ENCODE results near the gene TMEM164. TPM values are rescaled to one million over a fixed set of nuclear protein-coding genes. Genes with fewer than 3 reads are reported as not detected.

Gene TMEM164
- polyA plus RNA-seq, 2 donors = 7.1 to 11.9 TPM

DNA sequence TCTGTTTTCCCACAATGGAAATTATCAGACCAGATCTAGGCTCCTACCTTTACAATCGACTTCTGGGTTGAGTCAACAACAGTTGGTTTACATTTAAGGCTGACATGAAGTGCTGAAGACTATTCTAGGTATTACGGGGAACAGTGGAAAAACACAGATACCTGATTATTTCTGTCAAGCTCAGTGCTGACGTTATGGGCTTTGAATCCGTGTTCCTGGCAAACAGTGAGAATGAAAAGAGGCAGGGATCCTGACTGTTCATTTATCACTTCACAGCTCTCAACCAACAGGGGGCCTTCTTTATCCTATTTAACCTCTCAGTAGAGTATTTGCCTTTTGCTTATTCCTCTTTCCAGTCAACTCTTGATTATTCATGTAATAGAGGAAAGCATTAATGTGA is 43.1 kb downstream of the TMEM164 start:
- H3K27me3 ChIP-seq (ENCODE audit: control insufficient read depth in 1 of 2, insufficient read depth in 2 of 2, low read length in 2 of 2) = no peaks in the 10 kb centered on the region
- no peaks in the 10 kb centered on the region for H3K36me3 ChIP-seq (ENCODE audit: control insufficient read depth in 2 of 2, insufficient read depth in 2 of 2, low read length in 1 of 2)
- no peaks in the 10 kb centered on the region for H3K4me1 ChIP-seq (ENCODE audit: control insufficient read depth in 2 of 2, insufficient read depth in 2 of 2, low read length in 1 of 2)
- H3K27ac ChIP-seq (ENCODE audit: low read depth in 2 of 2, low read length in 1 of 2) = no peak overlapping the region
- H3K4me3 ChIP-seq (ENCODE audit: low read depth in 1 of 2, low read length in 2 of 2) = no peak overlapping the region
- H3K9me3 ChIP-seq (ENCODE audit: control insufficient read depth in 2 of 2, insufficient read depth in 1 of 2, low read depth in 1 of 2, low read length in 1 of 2) = no peaks in the 10 kb centered on the region
- WGBS, 2 donors = 47 to 50% methylated on average over 4 of the region's 4 CpGs

DNA sequence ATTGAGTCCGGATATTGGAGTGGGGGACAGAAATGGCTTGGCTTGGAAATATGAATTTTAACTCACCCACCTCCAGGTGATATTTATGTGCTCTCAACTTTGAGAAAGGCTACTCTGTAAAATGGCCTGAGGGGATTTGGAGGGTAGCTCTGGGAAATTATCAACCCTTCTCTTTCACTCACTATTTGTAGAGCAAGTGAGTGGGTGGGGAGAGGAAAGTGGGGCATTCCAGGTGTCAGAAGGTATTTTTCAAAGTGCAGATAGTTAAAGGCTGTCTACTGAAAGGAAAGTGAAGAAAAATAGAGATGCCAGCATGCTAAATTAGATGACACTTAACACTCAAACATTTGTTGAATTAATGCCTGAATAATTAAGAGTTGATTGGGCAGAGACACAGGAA is 44.1 kb downstream of the TMEM164 start:
- no peaks in the 10 kb centered on the region for H3K27me3 ChIP-seq (ENCODE audit: control insufficient read depth in 1 of 2, insufficient read depth in 2 of 2, low read length in 2 of 2)
- 93 to 95% methylated on average over 1 of the region's 1 CpG for WGBS, 2 donors
- no peaks in the 10 kb centered on the region for H3K36me3 ChIP-seq (ENCODE audit: control insufficient read depth in 2 of 2, insufficient read depth in 2 of 2, low read length in 1 of 2)
- no peak overlapping the region for H3K4me3 ChIP-seq (ENCODE audit: low read depth in 1 of 2, low read length in 2 of 2)
- no peaks in the 10 kb centered on the region for H3K9me3 ChIP-seq (ENCODE audit: control insufficient read depth in 2 of 2, insufficient read depth in 1 of 2, low read depth in 1 of 2, low read length in 1 of 2)
- H3K27ac ChIP-seq (ENCODE audit: low read depth in 2 of 2, low read length in 1 of 2) = no peak overlapping the region
- no peaks in the 10 kb centered on the region for H3K4me1 ChIP-seq (ENCODE audit: control insufficient read depth in 2 of 2, insufficient read depth in 2 of 2, low read length in 1 of 2)

- Histone ChIP-seq H3K4me3 (ENCODE audit: low read depth in 1 of 2, low read length in 2 of 2) (no peak overlapping the region), H3K27ac (ENCODE audit: low read depth in 2 of 2, low read length in 1 of 2) (no peak overlapping the region), H3K27me3 (ENCODE audit: control insufficient read depth in 1 of 2, insufficient read depth in 2 of 2, low read length in 2 of 2) (peaks cover 0 to 3% of the 10 kb centered on the region in 2 donors), H3K36me3 (ENCODE audit: control insufficient read depth in 2 of 2, insufficient read depth in 2 of 2, low read length in 1 of 2) (no peaks in the 10 kb centered on the region), H3K9me3 (ENCODE audit: control insufficient read depth in 2 of 2, insufficient read depth in 1 of 2, low read depth in 1 of 2, low read length in 1 of 2) (no peaks in the 10 kb centered on the region), H3K4me1 (ENCODE audit: control insufficient read depth in 2 of 2, insufficient read depth in 2 of 2, low read length in 1 of 2) (no peaks in the 10 kb centered on the region)
- WGBS, 2 donors = 43 to 50% methylated on average over 1 of the region's 1 CpG
Measured at GRCh38 chrX:110049096-110049495, 46.2 kb downstream of the TMEM164 start.

- no peaks in the 10 kb centered on the region for H3K9me3 ChIP-seq (ENCODE audit: control insufficient read depth in 2 of 2, insufficient read depth in 1 of 2, low read depth in 1 of 2, low read length in 1 of 2)
- no peaks in the 10 kb centered on the region for H3K36me3 ChIP-seq (ENCODE audit: control insufficient read depth in 2 of 2, insufficient read depth in 2 of 2, low read length in 1 of 2)
- 79 to 93% methylated on average over 2 of the region's 2 CpGs for WGBS, 2 donors
- no peaks in the 10 kb centered on the region for H3K4me1 ChIP-seq (ENCODE audit: control insufficient read depth in 2 of 2, insufficient read depth in 2 of 2, low read length in 1 of 2)
- H3K27ac ChIP-seq (ENCODE audit: low read depth in 2 of 2, low read length in 1 of 2) = no peak overlapping the region
- H3K27me3 ChIP-seq (ENCODE audit: control insufficient read depth in 1 of 2, insufficient read depth in 2 of 2, low read length in 2 of 2) = peaks cover 0 to 3% of the 10 kb centered on the region in 2 donors
- no peak overlapping the region for H3K4me3 ChIP-seq (ENCODE audit: low read depth in 1 of 2, low read length in 2 of 2)
Measured at GRCh38 chrX:110050386-110050785, 47.5 kb downstream of the TMEM164 start.

DNA sequence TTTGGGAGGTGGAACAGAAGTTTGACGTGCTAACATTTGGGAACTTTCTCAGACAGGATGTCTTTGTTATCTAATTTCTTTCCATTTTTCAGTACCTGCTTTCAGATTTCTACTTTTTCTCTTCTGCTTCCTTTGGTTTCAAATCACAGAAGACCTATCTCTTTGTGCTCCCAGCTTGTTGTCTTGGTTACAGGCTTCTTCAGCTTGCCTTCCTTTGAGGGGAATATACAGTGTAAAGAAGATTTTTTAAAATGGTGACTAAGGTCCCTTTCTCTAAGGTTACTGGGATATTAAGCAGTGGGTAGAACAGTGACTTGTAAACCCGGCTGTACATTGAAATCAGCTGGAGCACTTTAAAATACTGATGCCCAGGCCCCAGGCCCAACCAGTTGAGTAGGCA is 48.0 kb downstream of the TMEM164 start:
- Histone ChIP-seq H3K27me3 (ENCODE audit: control insufficient read depth in 1 of 2, insufficient read depth in 2 of 2, low read length in 2 of 2) (peaks cover 0 to 3% of the 10 kb centered on the region in 2 donors), H3K4me1 (ENCODE audit: control insufficient read depth in 2 of 2, insufficient read depth in 2 of 2, low read length in 1 of 2) (no peaks in the 10 kb centered on the region), H3K9me3 (ENCODE audit: control insufficient read depth in 2 of 2, insufficient read depth in 1 of 2, low read depth in 1 of 2, low read length in 1 of 2) (no peaks in the 10 kb centered on the region), H3K4me3 (ENCODE audit: low read depth in 1 of 2, low read length in 2 of 2) (no peak overlapping the region), H3K27ac (ENCODE audit: low read depth in 2 of 2, low read length in 1 of 2) (no peak overlapping the region), H3K36me3 (ENCODE audit: control insufficient read depth in 2 of 2, insufficient read depth in 2 of 2, low read length in 1 of 2) (no peaks in the 10 kb centered on the region)
- WGBS, 2 donors = 64 to 94% methylated on average over 2 of the region's 2 CpGs

GRCh38 chrX:110051559-110051958 is 48.6 kb downstream of the TMEM164 start:
- no peak overlapping the region for H3K4me3 ChIP-seq (ENCODE audit: low read depth in 1 of 2, low read length in 2 of 2)
- H3K27me3 ChIP-seq (ENCODE audit: control insufficient read depth in 1 of 2, insufficient read depth in 2 of 2, low read length in 2 of 2) = peaks cover 0 to 3% of the 10 kb centered on the region in 2 donors
- WGBS, 2 donors = 76 to 97% methylated on average over 2 of the region's 2 CpGs
- H3K36me3 ChIP-seq (ENCODE audit: control insufficient read depth in 2 of 2, insufficient read depth in 2 of 2, low read length in 1 of 2) = no peaks in the 10 kb centered on the region
- H3K9me3 ChIP-seq (ENCODE audit: control insufficient read depth in 2 of 2, insufficient read depth in 1 of 2, low read depth in 1 of 2, low read length in 1 of 2) = no peaks in the 10 kb centered on the region
- H3K27ac ChIP-seq (ENCODE audit: low read depth in 2 of 2, low read length in 1 of 2) = no peak overlapping the region
- no peaks in the 10 kb centered on the region for H3K4me1 ChIP-seq (ENCODE audit: control insufficient read depth in 2 of 2, insufficient read depth in 2 of 2, low read length in 1 of 2)

DNA sequence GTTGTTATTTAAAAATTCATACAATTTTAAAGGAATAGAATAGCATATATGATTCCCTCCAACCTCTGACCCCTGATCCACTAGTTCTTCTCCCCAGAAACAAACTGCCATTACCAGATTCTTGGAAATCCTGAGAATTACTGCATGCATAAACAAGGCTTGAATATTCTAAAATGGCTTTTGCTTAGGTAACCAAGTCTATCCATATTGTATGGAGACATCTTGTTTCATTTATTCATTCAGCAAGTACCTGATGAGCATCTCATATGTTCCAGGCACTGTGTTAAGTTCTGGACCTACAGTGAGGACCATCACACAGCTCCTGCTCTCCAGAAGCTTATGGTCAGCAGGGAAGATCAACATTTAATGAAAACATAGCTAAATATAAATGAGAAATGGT is 49.4 kb downstream of the TMEM164 start:
- Histone ChIP-seq H3K27ac (ENCODE audit: low read depth in 2 of 2, low read length in 1 of 2) (no peak overlapping the region), H3K4me1 (ENCODE audit: control insufficient read depth in 2 of 2, insufficient read depth in 2 of 2, low read length in 1 of 2) (no peaks in the 10 kb centered on the region), H3K36me3 (ENCODE audit: control insufficient read depth in 2 of 2, insufficient read depth in 2 of 2, low read length in 1 of 2) (no peaks in the 10 kb centered on the region), H3K9me3 (ENCODE audit: control insufficient read depth in 2 of 2, insufficient read depth in 1 of 2, low read depth in 1 of 2, low read length in 1 of 2) (no peaks in the 10 kb centered on the region), H3K27me3 (ENCODE audit: control insufficient read depth in 1 of 2, insufficient read depth in 2 of 2, low read length in 2 of 2) (peaks cover 0 to 3% of the 10 kb centered on the region in 2 donors), H3K4me3 (ENCODE audit: low read depth in 1 of 2, low read length in 2 of 2) (no peak overlapping the region)

DNA sequence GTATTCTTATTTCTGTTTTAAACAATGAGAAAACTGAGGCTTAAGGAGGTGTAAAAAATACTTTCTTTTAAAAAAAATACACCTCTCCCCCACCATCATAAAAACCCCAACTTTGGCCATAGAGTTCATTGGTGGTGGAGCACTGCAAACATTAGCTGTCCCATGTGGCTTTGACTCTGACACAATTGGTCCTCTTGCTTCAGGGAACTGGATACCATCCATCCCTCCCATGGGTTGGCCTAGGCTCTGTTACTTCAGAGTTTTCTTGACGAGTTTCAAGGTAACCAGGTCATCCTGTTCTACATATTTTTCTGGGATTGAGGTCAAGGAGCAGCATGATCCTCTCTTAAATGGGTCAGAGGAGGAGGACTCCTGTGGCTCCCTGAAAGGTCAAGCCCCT is 50.5 kb downstream of the TMEM164 start:
- no peaks in the 10 kb centered on the region for H3K36me3 ChIP-seq (ENCODE audit: control insufficient read depth in 2 of 2, insufficient read depth in 2 of 2, low read length in 1 of 2)
- H3K9me3 ChIP-seq (ENCODE audit: control insufficient read depth in 2 of 2, insufficient read depth in 1 of 2, low read depth in 1 of 2, low read length in 1 of 2) = no peaks in the 10 kb centered on the region
- H3K27me3 ChIP-seq (ENCODE audit: control insufficient read depth in 1 of 2, insufficient read depth in 2 of 2, low read length in 2 of 2) = peaks cover 0 to 3% of the 10 kb centered on the region in 2 donors
- H3K27ac ChIP-seq (ENCODE audit: low read depth in 2 of 2, low read length in 1 of 2) = no peak overlapping the region
- H3K4me3 ChIP-seq (ENCODE audit: low read depth in 1 of 2, low read length in 2 of 2) = no peak overlapping the region
- 58 to 87% methylated on average over 1 of the region's 1 CpG for WGBS, 2 donors
- H3K4me1 ChIP-seq (ENCODE audit: control insufficient read depth in 2 of 2, insufficient read depth in 2 of 2, low read length in 1 of 2) = no peaks in the 10 kb centered on the region

GRCh38 chrX:110055616-110056015 is 52.7 kb downstream of the TMEM164 start:
- Histone ChIP-seq H3K27me3 (ENCODE audit: control insufficient read depth in 1 of 2, insufficient read depth in 2 of 2, low read length in 2 of 2) (peaks cover 0 to 3% of the 10 kb centered on the region in 2 donors), H3K9me3 (ENCODE audit: control insufficient read depth in 2 of 2, insufficient read depth in 1 of 2, low read depth in 1 of 2, low read length in 1 of 2) (no peaks in the 10 kb centered on the region), H3K27ac (ENCODE audit: low read depth in 2 of 2, low read length in 1 of 2) (no peak overlapping the region), H3K4me3 (ENCODE audit: low read depth in 1 of 2, low read length in 2 of 2) (no peak overlapping the region), H3K4me1 (ENCODE audit: control insufficient read depth in 2 of 2, insufficient read depth in 2 of 2, low read length in 1 of 2) (no peaks in the 10 kb centered on the region), H3K36me3 (ENCODE audit: control insufficient read depth in 2 of 2, insufficient read depth in 2 of 2, low read length in 1 of 2) (no peaks in the 10 kb centered on the region)
- 87 to 97% methylated on average over 4 of the region's 4 CpGs for WGBS, 2 donors

DNA sequence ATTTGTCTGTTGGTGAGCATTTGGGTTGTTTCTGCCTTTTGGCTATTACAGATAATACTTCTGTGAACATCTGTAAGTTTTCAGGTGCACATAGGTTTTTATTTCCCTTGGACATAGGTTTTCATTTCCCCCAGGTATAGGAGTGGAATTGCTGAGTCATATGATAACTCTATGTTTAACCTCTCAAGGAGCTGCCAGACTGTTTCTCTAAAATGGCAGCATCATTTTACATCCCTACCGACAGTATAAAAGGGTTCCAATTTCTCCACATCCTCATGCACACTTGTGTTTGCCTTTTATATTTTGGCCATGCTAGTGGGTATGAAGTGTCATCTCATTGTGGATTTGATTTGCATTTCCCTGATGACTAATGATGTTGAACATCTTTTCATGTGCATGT is 53.5 kb downstream of the TMEM164 start:
- H3K27me3 ChIP-seq (ENCODE audit: control insufficient read depth in 1 of 2, insufficient read depth in 2 of 2, low read length in 2 of 2) = peaks cover 0 to 3% of the 10 kb centered on the region in 2 donors
- no peaks in the 10 kb centered on the region for H3K9me3 ChIP-seq (ENCODE audit: control insufficient read depth in 2 of 2, insufficient read depth in 1 of 2, low read depth in 1 of 2, low read length in 1 of 2)
- no peak overlapping the region for H3K27ac ChIP-seq (ENCODE audit: low read depth in 2 of 2, low read length in 1 of 2)
- 59 to 83% methylated on average over 1 of the region's 1 CpG for WGBS, 2 donors
- no peaks in the 10 kb centered on the region for H3K36me3 ChIP-seq (ENCODE audit: control insufficient read depth in 2 of 2, insufficient read depth in 2 of 2, low read length in 1 of 2)
- H3K4me3 ChIP-seq (ENCODE audit: low read depth in 1 of 2, low read length in 2 of 2) = no peak overlapping the region
- H3K4me1 ChIP-seq (ENCODE audit: control insufficient read depth in 2 of 2, insufficient read depth in 2 of 2, low read length in 1 of 2) = no peaks in the 10 kb centered on the region

Data from esophagus (tissue), 2 donors.